Hepatocyte (in vitro differentiated cells): ENCODE data around the gene SLC25A28. TPM values are rescaled to one million over a fixed set of nuclear protein-coding genes. Genes with fewer than 3 reads are reported as not detected.
"Not testable (repeated sequence)": the region's sequence is repeated elsewhere in the genome, so short reads cannot be mapped to it uniquely, and the experiment has no call there.

Experiments
- DNase-seq: peaks from one replicate; pipeline ENCODE4 v3.0.0-alpha.2; 2016; ENCODE audit warnings: low spot score
- H2AFZ ChIP-seq: fragments of 200-600 bp; sonication (generic); 2 replicates; pipeline ENCODE4 v1.6.0; 2016; ENCODE audit warnings: antibody characterized with exemption, mild to moderate bottlenecking
- H3K27ac ChIP-seq: fragments of 200-600 bp; sonication (generic); 2 replicates; pipeline ENCODE4 v1.5.1; 2016; ENCODE audit warnings: mild to moderate bottlenecking
- H3K27me3 ChIP-seq: fragments of 200-600 bp; sonication (generic); 2 replicates; pipeline ENCODE4 v1.6.1; 2016
- H3K36me3 ChIP-seq: fragments of 200-600 bp; sonication (generic); replicated peaks from 2 replicates; pipeline ENCODE4 v1.5.1; 2016; ENCODE audit warnings: low read depth; ENCODE audit not compliant: insufficient read depth
- H3K4me1 ChIP-seq: fragments of 200-600 bp; sonication (generic); 2 replicates; pipeline ENCODE4 v1.5.1; 2016; ENCODE audit warnings: mild to moderate bottlenecking, moderate library complexity; ENCODE audit not compliant: insufficient read depth
- H3K4me2 ChIP-seq: fragments of 200-600 bp; sonication (generic); 2 replicates; pipeline ENCODE4 v1.6.0; 2016
- H3K4me3 ChIP-seq: fragments of 200-600 bp; sonication (generic); 2 replicates; pipeline ENCODE4 v1.5.1; 2016; ENCODE audit warnings: mild to moderate bottlenecking
- H3K79me2 ChIP-seq: fragments of 200-600 bp; sonication (generic); 2 replicates; pipeline ENCODE4 v1.6.0; 2017; ENCODE audit warnings: mild to moderate bottlenecking
- H3K9me2 ChIP-seq: fragments of 200-600 bp; sonication (generic); replicated peaks from 2 replicates; pipeline ENCODE4 v1.6.0; 2017; ENCODE audit warnings: mild to moderate bottlenecking; ENCODE audit not compliant: insufficient read depth
- H3K9me3 ChIP-seq: fragments of 200-600 bp; sonication (generic); 2 replicates; pipeline ENCODE4 v1.5.1; 2016; ENCODE audit warnings: low read depth, mild to moderate bottlenecking
- H4K20me1 ChIP-seq: fragments of 200-600 bp; sonication (generic); 2 replicates; pipeline ENCODE4 v1.6.0; 2016; ENCODE audit warnings: mild to moderate bottlenecking; ENCODE audit not compliant: insufficient read depth, poor library complexity, severe bottlenecking
- CTCF ChIP-seq: fragments of 200-600 bp; sonication (generic); IDR thresholded peaks from 2 replicates; pipeline ENCODE4 v1.5.1; 2016; ENCODE audit warnings: antibody characterized with exemption, mild to moderate bottlenecking; ENCODE audit not compliant: poor library complexity
- EZH2 ChIP-seq: fragments of 200-600 bp; sonication (generic); IDR thresholded peaks from 2 replicates; pipeline ENCODE4 v1.6.1; 2016; ENCODE audit warnings: antibody characterized with exemption, mild to moderate bottlenecking, borderline replicate concordance
- EZH2phosphoT487 ChIP-seq: fragments of 200-600 bp; sonication (generic); IDR thresholded peaks from one replicate; pipeline ENCODE4 v1.6.1; 2018; ENCODE audit warnings: antibody characterized with exemption, mild to moderate bottlenecking, low read depth, moderate library complexity; ENCODE audit not compliant: unreplicated experiment, severe bottlenecking
- WGBS: methylation state at CpG from one replicate; pipeline ENCODE4 v1.1.6; 2016; ENCODE audit warnings: low lambda C conversion rate; ENCODE audit errors: missing lambda C conversion rate; 5-methylcytosine and 5-hydroxymethylcytosine counted together
- polyA plus RNA-seq: library from polyadenylated mRNA; unstranded; fragments of >200 nt; fragmentation: Nextera tagmentation; extraction: Ambion mirVana; gene quantifications from 2 replicates; pipeline ENCODE4 v1.2.1, GENCODE V29; 2016
- total RNA-seq: library from RNA; depleted of rRNA; stranded (reverse); fragments of >200 nt; gene quantifications from 2 replicates; pipeline ENCODE4 v1.2.3, GENCODE V29; 2014

SLC25A28 gene
- total and polyA plus RNA-seq, 2 experiments from 2014 or later: 15.8 to 33.7 TPM

- Histone ChIP-seq H3K79me2 (no peaks in the 10 kb centered on the region), H3K4me1 (peaks cover 5% of the 10 kb centered on the region), H2AFZ (no peak overlapping the region), H3K9me3 (no peaks in the 10 kb centered on the region), H4K20me1 (no peaks in the 10 kb centered on the region), H3K27me3 (peaks cover 2% of the 10 kb centered on the region), H3K4me3 (no peak overlapping the region), H3K4me2 (no peak overlapping the region), H3K27ac (no peak overlapping the region), H3K9me2 (no peaks in the 10 kb centered on the region), H3K36me3 (no peaks in the 10 kb centered on the region)
- TF ChIP-seq EZH2phosphoT487: no peak
- no peak for TF ChIP-seq EZH2
- TF ChIP-seq CTCF: no peak
- DNase-seq: no peak
- WGBS: 73% methylated on average over 4 of the region's 4 CpGs
Measured at GRCh38 chr10:99598011-99598410, 22.2 kb downstream of the SLC25A28 start.

DNA sequence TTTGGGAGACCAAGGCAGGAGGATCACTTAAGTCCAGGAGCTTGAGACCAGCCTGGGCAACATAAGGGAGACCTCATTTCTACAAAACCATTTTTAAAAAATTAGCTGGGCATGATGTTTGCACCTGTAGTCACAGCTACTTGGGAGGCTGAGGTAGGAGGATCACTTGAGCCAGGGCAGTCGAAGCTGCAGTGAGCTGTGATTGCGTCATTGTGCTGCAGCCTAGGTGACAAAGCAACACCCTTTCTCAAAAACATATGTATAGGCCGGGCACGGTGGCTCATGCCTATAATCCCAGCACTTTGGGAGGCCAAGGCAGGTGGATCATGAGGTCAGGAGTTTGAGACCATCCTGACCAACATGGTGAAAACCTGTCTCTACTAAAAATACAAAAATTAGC, 23.5 kb downstream of the SLC25A28 start:
- not testable (repeated sequence) for DNase-seq
- WGBS: 85% methylated on average over 4 of the region's 4 CpGs

GRCh38 chr10:99595770-99596465, 24.3 kb downstream of the SLC25A28 start:
- no peaks in the 10 kb centered on the region for H4K20me1 ChIP-seq
- no peak for TF ChIP-seq CTCF
- no peaks in the 10 kb centered on the region for H3K9me3 ChIP-seq
- H3K79me2 ChIP-seq: no peaks in the 10 kb centered on the region
- H3K36me3 ChIP-seq: no peaks in the 10 kb centered on the region
- peak; percentile 31 for DNase-seq
- H3K4me1 ChIP-seq: peaks cover 7% of the 10 kb centered on the region
- H3K9me2 ChIP-seq: no peaks in the 10 kb centered on the region
- WGBS: 77% methylated on average over 6 of the region's 6 CpGs
- peak overlapping the region; percentile 76 for H3K27ac ChIP-seq
- no peak overlapping the region for H3K4me2 ChIP-seq
- H3K27me3 ChIP-seq: peaks cover 2% of the 10 kb centered on the region
- H2AFZ ChIP-seq: no peak overlapping the region
- H3K4me3 ChIP-seq: no peak overlapping the region

More for the DNA sequence above, 23.5 kb downstream of the SLC25A28 start:
- not testable (repeated sequence) for H3K9me2 ChIP-seq, H3K9me3 ChIP-seq, H3K4me1 ChIP-seq, H3K79me2 ChIP-seq, H2AFZ ChIP-seq, H4K20me1 ChIP-seq, H3K36me3 ChIP-seq, H3K27me3 ChIP-seq, H3K4me2 ChIP-seq, H3K27ac ChIP-seq, H3K4me3 ChIP-seq

DNA sequence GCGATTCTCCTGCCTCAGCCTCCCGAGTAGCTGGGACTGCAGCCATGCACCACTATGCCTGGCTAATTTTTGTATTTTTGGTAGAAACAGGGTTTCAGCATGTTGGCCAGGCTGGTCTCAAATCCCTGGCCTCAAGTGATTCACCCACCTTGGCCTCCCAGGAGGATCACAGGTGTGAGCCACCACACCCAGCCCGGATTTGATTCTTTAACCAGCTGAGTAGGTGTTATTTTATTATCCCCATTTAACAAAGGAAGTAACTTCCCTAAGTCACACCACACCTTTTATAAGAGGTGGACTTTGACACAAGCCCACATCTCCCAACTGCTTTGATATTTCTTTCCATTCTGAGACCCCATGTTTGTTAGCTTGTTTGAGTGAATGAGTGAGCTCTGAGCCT, 25.0 kb downstream of the SLC25A28 start:
- Histone ChIP-seq H2AFZ (no peak overlapping the region), H4K20me1 (no peaks in the 10 kb centered on the region), H3K27me3 (peaks cover 2% of the 10 kb centered on the region), H3K36me3 (no peaks in the 10 kb centered on the region), H3K9me2 (no peaks in the 10 kb centered on the region), H3K4me2 (no peak overlapping the region), H3K4me3 (no peak overlapping the region), H3K27ac (peak overlapping the region; percentile 76), H3K9me3 (no peaks in the 10 kb centered on the region), H3K4me1 (peaks cover 7% of the 10 kb centered on the region), H3K79me2 (no peaks in the 10 kb centered on the region)
- 65% methylated on average over 3 of the region's 3 CpGs for WGBS
- DNase-seq: no peak
- no peak for TF ChIP-seq EZH2
- TF ChIP-seq CTCF: no peak
- TF ChIP-seq EZH2phosphoT487: no peak
